ENCODE measurements around the gene GCSH. TPM values are rescaled to one million over a fixed set of nuclear protein-coding genes. Genes with fewer than 3 reads are reported as not detected.
A peak's percentile ranks its signal among the peaks of the same experiment; 100 is the strongest.

The GCSH gene
- total and polyA plus RNA-seq, 4 donors, result 34.6 to 132 (median 55.0) TPM

DNA sequence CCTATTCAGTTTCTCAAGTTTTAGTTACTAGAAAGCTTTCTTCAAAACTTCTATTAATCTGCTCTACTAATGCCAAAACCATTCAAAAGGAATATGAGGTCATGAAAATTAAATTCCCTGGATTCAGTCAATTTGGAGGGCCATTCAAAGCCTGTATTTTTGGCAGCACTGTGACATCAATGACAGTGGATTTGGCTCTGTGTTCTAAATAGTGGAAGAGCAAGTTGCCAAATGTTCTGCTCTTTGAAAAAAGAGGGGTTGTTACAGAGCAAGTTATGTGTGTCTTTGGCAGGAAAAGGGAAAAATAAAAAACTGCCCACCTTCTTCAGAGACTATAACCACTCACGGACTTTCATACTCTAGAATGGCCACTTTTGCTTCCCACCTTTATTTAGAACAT lies 16.0 kb downstream of the GCSH start:
- TF ChIP-seq GABPA (IDR thresholded peaks at IDR 0.05 in 1 of 2, conservative IDR thresholded peaks at IDR 0.05 in 1 of 2) (no peak), TAF1 (conservative IDR thresholded peaks at IDR 0.05) (no peak), ATF3 (IDR thresholded peaks at IDR 0.05) (no peak), EGR1 (IDR thresholded peaks at IDR 0.05; ENCODE audit: low read depth in 2 of 2) (no peak), CTCF (IDR thresholded peaks at IDR 0.05; ENCODE audit: low read depth, low read length, missing input control) (no peak), YY1 (IDR thresholded peaks at IDR 0.05) (no peak), RAD21 (IDR thresholded peaks at IDR 0.05) (no peak), RXRA (IDR thresholded peaks at IDR 0.05) (no peak), MAX (IDR thresholded peaks at IDR 0.05) (no peak), FOXA1 (IDR thresholded peaks at IDR 0.05) (no peak), HNF4G (IDR thresholded peaks at IDR 0.05) (no peak), HNF4A (conservative IDR thresholded peaks at IDR 0.05) (no peak), NR2F2 (IDR thresholded peaks at IDR 0.05) (no peak)
- Histone ChIP-seq H3K4me3 (ENCODE audit: low read depth in 1 of 3, low read length in 3 of 3) (no peak overlapping the region), H3K36me3 (ENCODE audit: control insufficient read depth in 4 of 4, insufficient read depth in 3 of 4, low read depth in 1 of 4, low read length in 3 of 4) (peaks cover 0 to 3% (median 2%) of the 10 kb centered on the region in 4 donors), H3K9ac (ENCODE audit: low read depth in 1 of 2, low read length in 2 of 2) (no peak overlapping the region), H3K4me1 (ENCODE audit: control insufficient read depth in 4 of 4, insufficient read depth in 4 of 4, low read length in 3 of 4) (peaks cover 2 to 9% (median 5%) of the 10 kb centered on the region in 4 donors), H3K9me3 (ENCODE audit: control insufficient read depth in 4 of 4, low read length in 3 of 4) (no peaks in the 10 kb centered on the region), H3K27ac (ENCODE audit: low read depth in 1 of 2, low read length in 2 of 2) (no peak overlapping the region), H3K27me3 (ENCODE audit: control insufficient read depth in 4 of 4, insufficient read depth in 4 of 4, low read length in 3 of 4) (no peaks in the 10 kb centered on the region)
- WGBS, result 92% methylated on average over 1 of the region's 1 CpG
- DNase-seq (ENCODE audit: low spot score), result no peak

- Histone ChIP-seq H3K27me3 (ENCODE audit: control insufficient read depth in 4 of 4, insufficient read depth in 4 of 4, low read length in 3 of 4) (no peaks in the 10 kb centered on the region), H3K27ac (ENCODE audit: low read depth in 1 of 2, low read length in 2 of 2) (peak within 1 kb of the TSS; percentile 78 to 95), H3K9ac (ENCODE audit: low read depth in 1 of 2, low read length in 2 of 2) (peak within 1 kb of the TSS; percentile 79 to 85), H3K9me3 (ENCODE audit: control insufficient read depth in 4 of 4, low read length in 3 of 4) (no peaks in the 10 kb centered on the region), H3K4me3 (ENCODE audit: low read depth in 1 of 3, low read length in 3 of 3) (peak within 1 kb of the TSS; percentile 56 to 98 (median 74)), H3K36me3 (ENCODE audit: control insufficient read depth in 4 of 4, insufficient read depth in 3 of 4, low read depth in 1 of 4, low read length in 3 of 4) (peaks cover 0 to 1% (median 0%) of the 10 kb centered on the region in 4 donors), H3K4me1 (ENCODE audit: control insufficient read depth in 4 of 4, insufficient read depth in 4 of 4, low read length in 3 of 4) (peaks cover 2 to 9% (median 5%) of the 10 kb centered on the region in 4 donors)
- TF ChIP-seq RAD21 (IDR thresholded peaks at IDR 0.05) (peak in 1 of 2 donors; percentile 20), ATF3 (IDR thresholded peaks at IDR 0.05) (no peak), EGR1 (IDR thresholded peaks at IDR 0.05; ENCODE audit: low read depth in 2 of 2) (no peak), NR2F2 (IDR thresholded peaks at IDR 0.05) (no peak), YY1 (IDR thresholded peaks at IDR 0.05) (peak; percentile 74), JUND (IDR thresholded peaks at IDR 0.05) (no peak), GABPA (IDR thresholded peaks at IDR 0.05 in 1 of 2, conservative IDR thresholded peaks at IDR 0.05 in 1 of 2) (peak; percentile 82 to 92), SP1 (IDR thresholded peaks at IDR 0.05) (peak; percentile 42), TAF1 (conservative IDR thresholded peaks at IDR 0.05) (peak; percentile 44), HNF4G (IDR thresholded peaks at IDR 0.05) (no peak), ZBTB33 (IDR thresholded peaks at IDR 0.05) (no peak), HNF4A (conservative IDR thresholded peaks at IDR 0.05) (no peak), CTCF (IDR thresholded peaks at IDR 0.05; ENCODE audit: low read depth, low read length, missing input control) (no peak), FOXA2 (IDR thresholded peaks at IDR 0.05) (no peak), RXRA (IDR thresholded peaks at IDR 0.05) (no peak), MAX (IDR thresholded peaks at IDR 0.05) (no peak)
- TF ChIP-seq, protein P1, sequence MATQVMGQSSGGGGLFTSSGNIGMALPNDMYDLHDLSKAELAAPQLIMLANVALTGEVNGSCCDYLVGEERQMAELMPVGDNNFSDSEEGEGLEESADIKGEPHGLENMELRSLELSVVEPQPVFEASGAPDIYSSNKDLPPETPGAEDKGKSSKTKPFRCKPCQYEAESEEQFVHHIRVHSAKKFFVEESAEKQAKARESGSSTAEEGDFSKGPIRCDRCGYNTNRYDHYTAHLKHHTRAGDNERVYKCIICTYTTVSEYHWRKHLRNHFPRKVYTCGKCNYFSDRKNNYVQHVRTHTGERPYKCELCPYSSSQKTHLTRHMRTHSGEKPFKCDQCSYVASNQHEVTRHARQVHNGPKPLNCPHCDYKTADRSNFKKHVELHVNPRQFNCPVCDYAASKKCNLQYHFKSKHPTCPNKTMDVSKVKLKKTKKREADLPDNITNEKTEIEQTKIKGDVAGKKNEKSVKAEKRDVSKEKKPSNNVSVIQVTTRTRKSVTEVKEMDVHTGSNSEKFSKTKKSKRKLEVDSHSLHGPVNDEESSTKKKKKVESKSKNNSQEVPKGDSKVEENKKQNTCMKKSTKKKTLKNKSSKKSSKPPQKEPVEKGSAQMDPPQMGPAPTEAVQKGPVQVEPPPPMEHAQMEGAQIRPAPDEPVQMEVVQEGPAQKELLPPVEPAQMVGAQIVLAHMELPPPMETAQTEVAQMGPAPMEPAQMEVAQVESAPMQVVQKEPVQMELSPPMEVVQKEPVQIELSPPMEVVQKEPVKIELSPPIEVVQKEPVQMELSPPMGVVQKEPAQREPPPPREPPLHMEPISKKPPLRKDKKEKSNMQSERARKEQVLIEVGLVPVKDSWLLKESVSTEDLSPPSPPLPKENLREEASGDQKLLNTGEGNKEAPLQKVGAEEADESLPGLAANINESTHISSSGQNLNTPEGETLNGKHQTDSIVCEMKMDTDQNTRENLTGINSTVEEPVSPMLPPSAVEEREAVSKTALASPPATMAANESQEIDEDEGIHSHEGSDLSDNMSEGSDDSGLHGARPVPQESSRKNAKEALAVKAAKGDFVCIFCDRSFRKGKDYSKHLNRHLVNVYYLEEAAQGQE (IDR thresholded peaks at IDR 0.05), result no peak
- peak; percentile 99 for DNase-seq (ENCODE audit: low spot score)
- 11% methylated on average over 59 of the region's 59 CpGs for WGBS
Observed at GRCh38 chr16:81077076-81077940, 18.9 kb downstream of the GCSH start, which contains the start of gene C16orf46. TSS of gene C16orf46 (minus strand) at chr16:81077238. CDS start at chr16:81063955, 13,283 bp downstream.
